Mesenchymal stem cell (in vitro differentiated cells and primary cell): ENCODE data around the gene MAPK9.

Source experiments
- DNase-seq: peaks from one replicate; pipeline ENCODE4 v3.0.0-alpha.2; 2013
- H2AFZ ChIP-seq: one replicate; pipeline ENCODE4 v1.6.1; 2013; ENCODE audit warnings: low read depth, mild to moderate bottlenecking, control low read depth, inconsistent platforms, low read length, moderate library complexity
- H2AK5ac ChIP-seq: 2 replicates; pipeline ENCODE4 v1.6.1; 2013; ENCODE audit warnings: low read length, moderate library complexity, mild to moderate bottlenecking, inconsistent platforms; ENCODE audit not compliant: severe bottlenecking
- H2BK120ac ChIP-seq: one replicate; pipeline ENCODE4 v1.6.1; 2013; ENCODE audit warnings: low read depth, mild to moderate bottlenecking, inconsistent platforms, low read length, moderate library complexity
- H2BK12ac ChIP-seq, 2 experiments: one replicate each; pipeline ENCODE4 v1.6.1; 2013; ENCODE audit warnings: inconsistent platforms in 2 of 2, low read length in 2 of 2, mild to moderate bottlenecking in 2 of 2, moderate library complexity in 2 of 2, control low read depth in 1 of 2
- H2BK15ac ChIP-seq: one replicate; pipeline ENCODE4 v1.6.1; 2013; ENCODE audit warnings: mild to moderate bottlenecking, low read depth, inconsistent platforms; ENCODE audit not compliant: poor library complexity, severe bottlenecking
- H2BK5ac ChIP-seq: 2 replicates; pipeline ENCODE4 v1.6.1; 2013; ENCODE audit warnings: low read depth, mild to moderate bottlenecking, low read length, control low read depth, inconsistent platforms; ENCODE audit not compliant: poor library complexity, severe bottlenecking
- H3K14ac ChIP-seq, 2 experiments: one replicate each; pipeline ENCODE4 v1.6.1; 2013; ENCODE audit warnings: inconsistent platforms in 2 of 2, low read length in 2 of 2, control low read depth in 1 of 2, mild to moderate bottlenecking in 1 of 2, moderate library complexity in 1 of 2
- H3K18ac ChIP-seq, 2 experiments: one replicate each; pipeline ENCODE4 v1.6.1; 2013; ENCODE audit warnings: inconsistent platforms in 2 of 2, low read length in 2 of 2, control low read depth in 1 of 2, low read depth in 1 of 2, mild to moderate bottlenecking in 1 of 2
- H3K23ac ChIP-seq, 2 experiments: one replicate each; pipeline ENCODE4 v1.6.1; 2013; ENCODE audit warnings: inconsistent platforms in 2 of 2, low read length in 2 of 2, mild to moderate bottlenecking in 2 of 2, moderate library complexity in 2 of 2, control low read depth in 1 of 2
- H3K27ac ChIP-seq: 2 replicates; pipeline ENCODE4 v1.5.1; 2013; ENCODE audit warnings: mild to moderate bottlenecking, moderate library complexity, low read length, control low read depth, inconsistent platforms; ENCODE audit not compliant: poor library complexity, severe bottlenecking
- H3K27me3 ChIP-seq, 2 experiments: 2 replicates each; pipeline versions ENCODE4 v1.6.1 to v1.7.0; 2013; ENCODE audit warnings: low read length in 2 of 2, mild to moderate bottlenecking in 2 of 2, moderate library complexity in 2 of 2, control low read depth in 1 of 2, inconsistent platforms in 1 of 2; ENCODE audit not compliant: control insufficient read depth in 1 of 2, insufficient read depth in 1 of 2
- H3K36me3 ChIP-seq, 2 experiments: 2 replicates each; pipeline versions ENCODE4 v1.6.1 to v1.7.0; 2013; ENCODE audit warnings: low read length in 2 of 2, control low read depth in 1 of 2, inconsistent platforms in 1 of 2, low read depth in 1 of 2, mild to moderate bottlenecking in 1 of 2; ENCODE audit not compliant: insufficient read depth in 2 of 2, control insufficient read depth in 1 of 2
- H3K4ac ChIP-seq, 2 experiments: one replicate each; pipeline ENCODE4 v1.6.1; 2013; ENCODE audit warnings: inconsistent platforms in 2 of 2, low read length in 2 of 2, mild to moderate bottlenecking in 2 of 2, moderate library complexity in 2 of 2, control low read depth in 1 of 2, low read depth in 1 of 2
- H3K4me1 ChIP-seq: 2 replicates; pipeline ENCODE4 v1.6.1; 2013; ENCODE audit warnings: low read depth, low read length, control low read depth; ENCODE audit not compliant: control insufficient read depth, insufficient read depth
- H3K4me2 ChIP-seq: 2 replicates; pipeline ENCODE4 v1.6.1; 2013; ENCODE audit warnings: low read length, mild to moderate bottlenecking, inconsistent platforms; ENCODE audit not compliant: poor library complexity, severe bottlenecking
- H3K4me3 ChIP-seq, 2 experiments: 2 replicates each; pipeline versions ENCODE4 v1.5.1 to v1.7.0; 2013; ENCODE audit warnings: low read length in 2 of 2, mild to moderate bottlenecking in 2 of 2, control low read depth in 1 of 2, low read depth in 1 of 2; ENCODE audit not compliant: insufficient read depth in 1 of 2
- H3K79me1 ChIP-seq: replicated peaks from 2 replicates; pipeline ENCODE4 v1.6.1; 2013; ENCODE audit warnings: mild to moderate bottlenecking, control low read depth, low read length, inconsistent platforms; ENCODE audit not compliant: poor library complexity, severe bottlenecking
- H3K9ac ChIP-seq: 2 replicates; pipeline ENCODE4 v1.7.0; 2013; ENCODE audit warnings: mild to moderate bottlenecking, low read length, moderate library complexity
- H3K9me3 ChIP-seq: 2 replicates; pipeline ENCODE4 v1.7.0; 2013; ENCODE audit warnings: mild to moderate bottlenecking, low read length; ENCODE audit not compliant: control insufficient read depth
- H4K8ac ChIP-seq: one replicate; pipeline ENCODE4 v1.6.1; 2013; ENCODE audit warnings: inconsistent platforms, mild to moderate bottlenecking, low read length, moderate library complexity
- H4K91ac ChIP-seq: one replicate; pipeline ENCODE4 v1.6.1; 2013; ENCODE audit warnings: mild to moderate bottlenecking, low read length, inconsistent platforms
- WGBS: methylation state at CpG from one replicate; pipeline ENCODE4 v1.1.7; 2013; ENCODE audit warnings: mixed read lengths; 5-methylcytosine and 5-hydroxymethylcytosine counted together

Gene MAPK9

GRCh38 chr5:180303226-180304015 is 11.5 kb upstream of the MAPK9 start:
- Histone ChIP-seq H3K4ac (no peak overlapping the region), H3K27ac (no peak overlapping the region), H2BK12ac (no peak overlapping the region), H4K91ac (no peak overlapping the region), H4K8ac (no peak overlapping the region), H2BK5ac (no peak overlapping the region), H3K4me1 (peaks cover 5% of the 10 kb centered on the region), H2AFZ (no peak overlapping the region), H3K18ac (no peak overlapping the region), H2AK5ac (no peak overlapping the region), H3K79me1 (no peaks in the 10 kb centered on the region), H3K9ac (no peak overlapping the region), H2BK15ac (no peak overlapping the region), H3K9me3 (no peaks in the 10 kb centered on the region), H3K23ac (no peak overlapping the region), H3K4me2 (no peak overlapping the region), H3K14ac (no peak overlapping the region), H3K4me3 (no peak overlapping the region), H2BK120ac (no peak overlapping the region), H3K27me3 (no peaks in the 10 kb centered on the region), H3K36me3 (peaks cover 48 to 81% of the 10 kb centered on the region in 2 experiments)
- 96% methylated on average over 16 of the region's 17 CpGs for WGBS
- DNase-seq = no peak

- no peak overlapping the region for H3K14ac ChIP-seq
- H2AFZ ChIP-seq = no peak overlapping the region
- H2BK5ac ChIP-seq = no peak overlapping the region
- H3K4me1 ChIP-seq = peaks cover 5% of the 10 kb centered on the region
- H3K9me3 ChIP-seq = no peaks in the 10 kb centered on the region
- H2BK15ac ChIP-seq = no peak overlapping the region
- no peak overlapping the region for H3K9ac ChIP-seq
- no peak overlapping the region for H2BK120ac ChIP-seq
- H3K79me1 ChIP-seq = no peaks in the 10 kb centered on the region
- peaks cover 45 to 72% of the 10 kb centered on the region in 2 experiments for H3K36me3 ChIP-seq
- H4K91ac ChIP-seq = no peak overlapping the region
- H3K4me3 ChIP-seq = no peak overlapping the region
- H3K27me3 ChIP-seq = no peaks in the 10 kb centered on the region
- no peak for DNase-seq
- H3K18ac ChIP-seq = no peak overlapping the region
- H3K4me2 ChIP-seq = no peak overlapping the region
- H2BK12ac ChIP-seq = no peak overlapping the region
- H3K23ac ChIP-seq = no peak overlapping the region
- WGBS = 98% methylated on average over 7 of the region's 10 CpGs
- H3K4ac ChIP-seq = no peak overlapping the region
- no peak overlapping the region for H4K8ac ChIP-seq
- H2AK5ac ChIP-seq = no peak overlapping the region
- no peak overlapping the region for H3K27ac ChIP-seq
Measured at GRCh38 chr5:180302256-180302655, 10.4 kb upstream of the MAPK9 start.

GRCh38 chr5:180301253-180301652 is 9.4 kb upstream of the MAPK9 start:
- 91% methylated on average over 4 of the region's 4 CpGs for WGBS

GRCh38 chr5:180299526-180299925 is 7.6 kb upstream of the MAPK9 start:
- Histone ChIP-seq H4K8ac (no peak overlapping the region), H2BK120ac (no peak overlapping the region), H3K23ac (no peak overlapping the region), H3K4me2 (no peak overlapping the region), H2BK12ac (no peak overlapping the region), H3K79me1 (no peaks in the 10 kb centered on the region), H4K91ac (no peak overlapping the region), H3K9me3 (no peaks in the 10 kb centered on the region), H3K4me3 (no peak overlapping the region), H3K36me3 (peaks cover 21 to 46% of the 10 kb centered on the region in 2 experiments), H2AK5ac (no peak overlapping the region), H3K4me1 (peaks cover 4% of the 10 kb centered on the region), H3K4ac (no peak overlapping the region), H3K9ac (no peak overlapping the region), H3K27ac (no peak overlapping the region), H2BK5ac (no peak overlapping the region), H2BK15ac (no peak overlapping the region), H3K27me3 (no peaks in the 10 kb centered on the region), H3K18ac (no peak overlapping the region), H2AFZ (no peak overlapping the region), H3K14ac (no peak overlapping the region)
- DNase-seq = no peak
- WGBS = 98% methylated on average over 3 of the region's 3 CpGs

More at GRCh38 chr5:180301253-180301652, 9.4 kb upstream of the MAPK9 start:
- Histone ChIP-seq H2AK5ac (no peak overlapping the region), H2BK120ac (no peak overlapping the region), H2AFZ (no peak overlapping the region), H3K79me1 (no peaks in the 10 kb centered on the region), H3K9ac (no peak overlapping the region), H3K4me1 (peaks cover 5% of the 10 kb centered on the region), H3K4me3 (no peak overlapping the region), H3K4me2 (no peak overlapping the region), H2BK12ac (no peak overlapping the region), H3K4ac (no peak overlapping the region), H3K14ac (no peak overlapping the region), H2BK5ac (no peak overlapping the region), H3K36me3 (peaks cover 35 to 63% of the 10 kb centered on the region in 2 experiments), H3K23ac (no peak overlapping the region), H3K9me3 (no peaks in the 10 kb centered on the region), H4K91ac (no peak overlapping the region), H4K8ac (no peak overlapping the region), H3K27ac (no peak overlapping the region), H2BK15ac (no peak overlapping the region), H3K18ac (no peak overlapping the region), H3K27me3 (no peaks in the 10 kb centered on the region)
- no peak for DNase-seq
